ENCODE data around the gene GPR42.
"Not testable (repeated sequence)": the region's sequence is repeated elsewhere in the genome, so short reads cannot be mapped to it uniquely, and the experiment has no call there.

The GPR42 gene

GRCh38 chr19:35363711-35364425 lies 7.0 kb upstream of the GPR42 start:
- no peak for DNase-seq

- DNase-seq: no peak
Observed at GRCh38 chr19:35365303-35365702, 5.6 kb upstream of the GPR42 start.

- no peak for DNase-seq
Observed at GRCh38 chr19:35368378-35368777, 2.5 kb upstream of the GPR42 start.

DNA sequence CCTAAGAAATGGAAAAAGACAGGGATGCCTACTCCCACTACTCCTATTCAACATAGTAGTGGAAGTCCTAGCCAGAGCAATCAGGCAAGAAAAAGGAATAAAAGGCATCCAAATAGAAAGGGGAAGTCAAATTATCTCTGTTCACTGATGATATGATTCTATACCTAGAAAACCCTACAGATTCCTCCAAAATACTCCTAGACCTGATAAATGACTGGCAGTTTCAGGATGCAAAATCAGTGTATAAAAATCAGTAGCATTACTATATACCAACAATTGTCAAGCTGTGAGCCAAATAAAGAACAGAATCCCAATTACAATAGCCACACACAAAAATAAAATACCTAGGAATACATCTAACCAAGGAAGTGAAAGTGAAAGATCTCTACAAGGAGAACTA lies 1.3 kb upstream of the GPR42 start:
- no peak for DNase-seq

DNA sequence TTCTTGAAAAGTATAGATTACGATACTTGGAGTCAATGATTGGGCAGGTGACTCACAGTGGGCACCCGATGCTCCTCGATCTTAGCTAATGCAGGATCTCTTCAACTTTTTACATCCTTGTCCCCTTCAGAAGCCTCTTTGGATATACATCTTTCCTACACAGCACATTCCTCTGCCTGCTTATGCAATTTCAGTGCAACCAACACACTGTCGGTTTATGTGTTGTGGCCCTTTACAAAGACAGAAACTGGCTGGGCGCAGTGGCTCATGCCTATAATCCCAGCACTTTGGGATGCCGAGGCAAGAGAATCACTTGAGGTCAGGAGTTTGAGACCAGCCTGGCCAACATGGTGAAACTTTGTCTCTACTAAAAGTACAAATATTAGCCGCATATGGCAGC lies 2.6 kb downstream of the GPR42 start:
- DNase-seq: peak in 1 of 2 experiments; percentile 13

DNA sequence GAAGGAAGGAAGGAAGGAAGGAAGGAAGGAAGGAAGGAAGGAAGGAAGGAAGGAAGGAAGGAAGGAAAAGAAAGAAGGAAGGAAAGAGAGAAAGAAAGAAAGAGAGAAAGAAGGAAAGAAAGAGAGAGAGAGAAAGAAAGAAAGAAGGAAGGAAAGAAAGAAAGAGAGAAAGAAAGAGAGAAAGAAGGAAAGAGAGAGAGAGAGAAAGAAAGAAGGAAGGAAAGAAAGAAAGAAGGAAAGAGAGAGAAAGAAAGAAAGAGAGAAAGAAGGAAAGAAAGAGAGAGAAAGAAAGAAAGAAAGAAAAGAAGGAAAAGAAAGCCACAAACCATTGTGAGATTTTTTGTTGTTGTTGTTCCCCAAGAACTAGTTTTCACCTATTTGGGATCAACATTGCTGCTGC lies 3.2 kb downstream of the GPR42 start:
- DNase-seq: not testable (repeated sequence)

DNA sequence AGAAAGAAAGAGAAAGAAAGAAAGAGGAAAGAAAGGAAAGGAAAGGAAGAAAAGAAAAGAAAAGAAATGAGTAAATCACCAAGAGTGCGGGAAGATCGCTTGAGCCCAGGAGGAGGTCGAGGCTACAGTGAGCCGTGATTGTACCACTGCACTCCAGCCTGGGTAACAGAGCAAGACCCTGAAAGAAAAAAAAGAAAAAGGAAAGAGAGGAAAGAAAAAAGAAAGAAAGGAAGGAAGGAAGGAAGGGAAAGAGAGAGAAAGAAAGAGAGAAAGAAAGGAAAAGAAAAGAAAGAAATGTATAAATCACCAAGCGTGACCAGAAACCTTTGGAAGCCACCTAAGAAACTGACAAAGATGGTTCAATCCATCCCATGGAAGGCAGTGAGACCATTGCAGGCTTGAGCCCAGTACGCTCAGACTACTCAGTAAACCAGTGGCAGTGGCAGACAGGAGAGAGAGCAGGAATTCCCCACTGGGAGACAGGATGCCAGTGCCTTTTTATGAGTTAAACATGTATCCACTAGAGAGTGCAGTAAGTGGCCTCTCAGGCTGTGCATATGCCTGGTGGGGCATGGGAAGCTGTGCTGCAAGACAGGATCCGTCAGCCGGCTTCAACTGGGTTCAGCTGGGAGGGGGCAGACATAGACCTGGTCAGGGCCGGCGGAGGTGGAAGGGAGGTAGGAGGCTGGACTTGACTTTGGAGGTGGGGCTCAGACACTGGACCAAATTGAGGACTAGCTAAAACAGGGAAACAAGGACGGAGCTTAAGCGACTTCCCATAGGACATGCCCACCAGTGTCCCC lies 4.8 kb downstream of the GPR42 start:
- DNase-seq: no peak

DNA sequence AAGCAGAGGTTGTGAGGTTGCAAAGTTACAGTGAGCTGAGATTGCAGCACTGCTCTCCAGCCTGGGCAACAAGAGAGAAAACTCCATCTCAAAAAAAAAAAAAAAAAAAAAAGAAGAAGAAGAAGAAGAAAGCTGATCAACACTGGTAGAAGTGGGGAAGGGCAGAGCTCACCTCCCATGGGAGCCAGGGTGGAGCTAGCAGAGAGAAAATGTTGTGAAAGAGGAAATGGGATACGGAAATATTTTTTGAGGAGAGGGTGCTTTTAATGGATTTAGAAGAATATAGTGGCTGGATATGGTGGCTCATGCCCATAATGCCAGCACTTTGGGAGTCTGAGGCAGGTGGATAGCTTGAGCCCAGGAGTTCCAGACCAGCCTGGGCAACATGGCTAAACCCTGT lies 6.8 kb downstream of the GPR42 start:
- no peak for DNase-seq

DNA sequence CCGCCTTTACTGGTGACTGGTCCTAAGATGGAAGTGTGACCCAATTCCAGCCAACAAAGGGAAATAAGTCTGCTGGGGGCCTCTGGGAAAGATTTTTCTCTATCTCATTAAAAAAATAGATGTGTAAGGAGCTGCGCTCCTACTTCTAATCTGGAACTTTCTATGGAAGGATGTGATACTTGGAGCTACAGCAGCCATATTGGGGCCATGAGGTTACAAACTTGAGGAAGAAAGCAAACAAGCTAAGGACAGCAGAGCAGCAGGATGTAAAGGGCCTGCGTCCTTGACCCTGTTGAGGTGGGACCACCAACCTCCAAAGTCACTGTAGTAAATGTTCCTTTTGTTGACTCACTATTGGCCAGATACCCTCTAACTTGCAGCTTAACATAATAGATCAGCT lies 7.5 kb downstream of the GPR42 start:
- no peak for DNase-seq

DNA sequence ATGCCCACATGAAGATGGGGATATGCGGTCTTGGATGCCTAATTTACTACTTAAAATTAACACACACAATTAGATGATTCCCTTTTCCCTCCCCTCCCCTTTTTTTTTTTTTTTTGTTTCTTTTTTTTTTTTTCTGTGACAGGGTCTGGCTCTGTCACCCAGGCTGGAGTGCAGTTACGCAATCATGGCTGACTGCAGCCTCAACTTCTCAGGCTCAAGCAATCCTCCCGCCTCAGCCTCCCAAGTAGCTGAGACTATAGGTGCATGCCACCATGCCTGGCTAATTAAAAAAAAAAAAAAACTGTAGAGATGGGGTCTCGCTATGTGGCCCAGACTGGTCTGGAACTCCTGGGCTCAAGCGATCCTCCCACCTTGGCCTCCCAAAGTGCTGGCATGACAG lies 8.7 kb downstream of the GPR42 start:
- not testable (repeated sequence) for DNase-seq

- DNase-seq: no peak
Observed at GRCh38 chr19:35379992-35380391, 9.1 kb downstream of the GPR42 start.

- no peak for DNase-seq
Observed at GRCh38 chr19:35380450-35381124, 9.7 kb downstream of the GPR42 start.

DNA sequence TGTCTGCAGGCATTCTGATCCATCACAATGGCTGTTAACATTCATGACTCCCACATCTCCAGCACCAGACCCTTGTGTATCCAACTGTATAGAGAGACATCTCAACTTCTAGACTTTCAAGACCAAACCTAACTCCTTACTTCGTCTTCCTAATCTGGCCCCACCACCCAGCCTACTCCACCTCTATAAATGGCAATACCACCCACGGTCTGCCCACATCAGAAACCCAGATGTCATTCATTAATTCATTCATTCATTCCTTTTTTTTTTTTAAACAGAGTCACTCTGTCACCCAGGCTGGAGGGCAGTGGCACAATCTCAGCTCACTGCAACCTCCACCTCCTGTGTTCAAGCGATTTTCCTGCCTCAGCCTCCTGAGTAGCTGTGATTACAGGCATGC lies 10.4 kb downstream of the GPR42 start:
- DNase-seq: no peak

DNA sequence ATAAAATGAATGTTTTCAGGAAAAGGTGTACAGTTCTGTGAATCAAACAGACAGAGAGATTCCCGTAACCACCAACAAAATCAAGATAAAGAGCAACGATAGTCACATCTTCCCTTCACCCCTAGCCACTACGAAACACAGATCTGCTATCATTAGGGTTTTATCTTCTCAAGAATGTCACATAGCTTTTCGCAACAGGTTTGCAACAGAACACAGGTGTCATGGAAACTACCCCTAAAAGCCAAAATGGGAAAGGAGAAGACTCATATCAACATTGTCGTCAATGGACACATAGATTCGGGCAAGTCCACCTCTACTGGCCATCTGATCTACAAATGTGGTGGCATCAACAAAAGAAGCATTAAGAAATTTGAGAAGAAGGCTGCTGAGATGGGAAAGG lies 11.1 kb downstream of the GPR42 start:
- DNase-seq: no peak

GRCh38 chr19:35383536-35383935 lies 12.7 kb downstream of the GPR42 start:
- DNase-seq: no peak

DNA sequence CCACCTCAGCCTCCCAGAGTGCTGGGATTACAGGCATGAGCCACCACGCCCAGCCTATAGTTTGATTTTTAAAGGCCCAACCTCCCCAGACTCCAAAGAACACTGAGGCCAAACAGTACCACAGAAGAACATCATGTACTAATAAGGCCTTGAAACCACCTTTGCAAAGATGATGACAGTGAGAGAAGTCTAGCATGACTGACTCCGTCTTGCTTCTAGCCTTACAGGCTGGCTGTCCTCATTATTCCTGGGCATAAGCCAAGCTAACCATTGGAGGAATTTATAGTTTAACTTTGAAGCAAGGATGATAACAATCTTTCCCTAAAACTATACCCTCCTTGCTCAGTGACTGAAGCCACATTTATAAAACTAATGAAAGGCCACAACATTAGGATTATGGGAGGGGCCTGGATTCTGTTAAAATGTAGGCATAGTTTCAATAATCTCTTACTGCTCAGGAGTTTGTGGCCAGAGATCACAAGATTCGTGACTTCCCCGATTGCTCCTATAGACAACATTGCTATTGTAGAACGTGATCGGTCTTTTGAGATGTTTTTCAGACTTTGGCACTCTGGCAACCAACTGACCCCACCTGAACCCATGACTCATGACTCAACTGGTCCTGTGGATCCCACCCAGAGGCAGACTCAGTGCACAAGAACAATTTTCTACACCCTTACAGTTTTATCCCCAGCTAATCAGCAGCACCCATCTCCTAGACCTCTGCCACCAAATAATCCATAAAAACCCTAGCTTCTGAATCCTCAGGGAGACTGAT lies 17.6 kb downstream of the GPR42 start:
- DNase-seq: no peak

DNA sequence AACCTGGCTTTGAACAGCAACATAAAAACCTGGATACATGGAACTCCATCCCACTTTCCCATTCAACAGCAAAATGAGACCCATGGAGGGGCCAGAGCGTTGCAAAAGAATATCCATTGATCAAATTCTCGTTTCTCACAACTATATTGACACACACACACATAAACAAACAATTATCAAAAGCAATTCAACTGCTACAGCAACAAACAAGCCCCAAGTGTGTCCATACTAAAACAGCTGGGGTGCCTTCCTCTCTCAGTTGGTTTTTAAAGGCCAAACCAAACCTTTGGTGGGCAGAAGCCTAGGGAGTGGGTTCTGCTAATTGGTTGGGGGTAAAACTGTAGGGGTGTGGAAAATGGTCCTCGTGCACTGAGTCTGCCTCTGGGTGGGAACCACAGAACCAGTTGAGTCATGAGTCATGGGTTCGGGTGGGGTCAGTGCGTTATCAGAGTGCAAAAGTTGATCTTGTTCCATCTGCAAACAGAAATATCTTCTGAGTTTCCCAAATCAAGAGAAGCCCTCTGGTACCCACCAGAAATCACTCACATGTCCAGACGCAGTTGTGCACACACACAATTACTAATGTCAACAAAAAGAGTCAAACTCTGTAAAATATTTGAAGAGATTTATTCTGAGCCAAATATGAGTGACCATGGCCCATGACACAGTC lies 18.5 kb downstream of the GPR42 start:
- DNase-seq: no peak

GRCh38 chr19:35392742-35393715 lies 22.2 kb downstream of the GPR42 start:
- no peak for DNase-seq

DNA sequence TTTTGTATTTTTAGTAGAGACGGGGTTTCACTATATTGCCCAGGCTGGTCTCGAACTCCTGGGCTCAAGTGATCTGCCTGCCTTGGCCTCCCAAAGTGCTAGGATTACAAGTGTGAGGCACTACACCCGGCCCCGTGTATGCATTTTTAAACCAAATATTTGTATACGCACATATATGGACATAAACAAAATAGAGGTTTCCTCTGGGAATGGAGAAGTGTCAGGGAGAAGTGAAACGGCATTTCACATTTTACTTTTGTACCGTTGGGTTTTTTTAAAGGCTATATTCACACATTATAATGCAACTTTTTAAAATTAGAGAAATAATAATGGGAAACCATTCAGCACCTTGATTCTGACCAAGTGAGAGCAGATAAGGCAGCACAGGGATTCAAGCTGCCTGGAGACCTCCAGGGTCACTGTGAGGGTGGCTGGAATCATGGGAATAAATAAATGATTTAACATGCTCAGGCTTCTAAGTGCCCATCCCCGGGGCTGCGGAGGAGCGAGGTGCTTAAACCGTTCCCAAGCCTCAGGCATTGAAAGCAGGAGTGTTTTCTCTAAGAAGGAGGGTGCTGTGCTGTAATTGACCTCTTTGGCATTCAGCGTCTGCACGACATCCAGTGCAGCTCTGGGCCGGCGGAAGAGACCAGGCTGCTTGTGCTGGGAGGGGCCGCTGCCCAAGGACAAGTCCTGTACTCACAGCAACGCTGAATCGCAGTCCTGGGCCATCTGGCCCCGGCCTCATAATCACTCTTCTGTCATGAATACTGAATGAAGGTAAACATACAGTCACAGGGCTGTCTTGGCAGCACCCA lies 24.7 kb downstream of the GPR42 start:
- no peak for DNase-seq

GRCh38 chr19:35396240-35396885 lies 25.5 kb downstream of the GPR42 start:
- DNase-seq: no peak
